NCI-H2196 (cell line): ENCODE measurements around the gene MAGEB5.
"Not testable (repeated sequence)": the region's sequence is repeated elsewhere in the genome, so short reads cannot be mapped to it uniquely, and the experiment has no call there.

Source experiments
- DNase-seq: peaks from one replicate; lab custom pipeline; 2025; ENCODE audit not compliant: unreplicated experiment; lab: John Stamatoyannopoulos, UW

MAGEB5 gene

GRCh38 chrX:26215869-26216268 is at the start of gene MAGEB5:
Gene MAGEB5, plus strand, starts transcription at chrX:26216169. Its CDS starts 1,133 bp downstream, at chrX:26217302.
- no peak for DNase-seq

DNA sequence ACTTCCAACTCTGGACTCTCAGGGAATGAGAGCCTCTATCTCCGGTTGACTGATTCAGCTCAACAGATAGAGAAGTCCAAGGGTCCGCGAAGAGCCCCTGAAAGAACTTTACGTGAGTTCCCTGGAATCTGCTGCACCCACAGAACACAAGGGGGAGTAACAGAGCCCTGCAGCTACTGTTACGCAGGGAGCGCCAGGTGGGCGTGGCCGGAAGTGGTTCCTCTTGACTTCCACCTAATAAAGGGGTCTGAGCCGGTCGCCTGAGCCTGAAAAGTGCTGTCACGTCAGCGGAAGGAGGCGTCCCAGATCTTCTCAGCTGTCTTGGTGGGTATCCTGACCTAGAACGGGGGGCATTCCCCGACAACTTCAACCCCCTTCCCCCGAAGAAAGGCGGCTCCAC is 23.8 kb upstream of the MAGEB5 start, which contains the start of gene MAGEB6:
TSS of gene MAGEB6 (plus strand) at position 237 of the 400 bp plus-strand sequence. CDS start 1,407 bp downstream, outside the sequence.
- DNase-seq: no peak

GRCh38 chrX:26203561-26203960 is 12.4 kb upstream of the MAGEB5 start:
- no peak for DNase-seq

- not testable (repeated sequence) for DNase-seq
Measured at GRCh38 chrX:26204717-26205116, 11.3 kb upstream of the MAGEB5 start.

GRCh38 chrX:26208012-26208411 is 8.0 kb upstream of the MAGEB5 start:
- no peak for DNase-seq

- DNase-seq: no peak
Measured at GRCh38 chrX:26219351-26219750, 3.4 kb downstream of the MAGEB5 start.

DNA sequence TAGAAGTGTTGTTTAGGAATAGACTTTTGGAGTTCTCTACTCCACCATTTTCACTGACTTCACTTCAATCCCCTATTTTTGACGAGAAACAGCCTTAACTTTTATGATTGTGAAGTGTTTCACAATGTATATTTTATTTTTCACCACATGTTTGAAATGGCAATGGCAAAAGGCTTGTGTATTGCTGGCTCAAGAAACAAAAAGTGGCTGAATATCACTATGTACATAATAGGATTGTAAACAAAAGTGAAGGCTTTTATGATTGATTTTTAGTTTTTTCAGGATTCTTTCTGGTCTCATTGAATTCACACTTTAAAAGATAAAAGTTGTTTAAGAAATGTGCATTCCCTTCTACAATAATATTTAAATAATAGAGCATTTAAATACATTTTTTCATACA is 18.2 kb downstream of the MAGEB5 start:
- DNase-seq: no peak

- DNase-seq: no peak
Measured at GRCh38 chrX:26253526-26253925, 37.6 kb downstream of the MAGEB5 start.

- no peak for DNase-seq
Measured at GRCh38 chrX:26254436-26254835, 38.5 kb downstream of the MAGEB5 start.

DNA sequence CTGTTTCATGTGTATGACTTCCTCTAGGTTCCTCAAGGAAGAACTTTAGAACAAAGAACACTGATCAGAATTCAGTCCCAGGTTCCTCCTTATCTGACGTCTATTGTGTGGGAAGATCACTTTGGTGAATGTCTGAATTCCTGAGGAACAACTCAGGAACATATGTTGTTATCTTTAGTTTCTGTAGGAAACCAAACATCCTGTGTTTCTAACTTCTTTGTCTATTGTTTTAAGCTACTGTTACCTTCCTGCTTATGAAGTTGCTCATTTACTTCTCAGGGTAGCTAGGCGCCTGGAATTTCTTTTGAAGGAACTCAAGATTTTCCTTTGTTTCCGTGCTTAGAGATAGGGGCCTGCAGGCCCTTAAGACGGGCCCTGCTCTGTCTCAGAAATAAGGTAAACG is 46.2 kb downstream of the MAGEB5 start:
- no peak for DNase-seq
